ENCODE measurements around the gene FXYD6.

FXYD6 gene

DNA sequence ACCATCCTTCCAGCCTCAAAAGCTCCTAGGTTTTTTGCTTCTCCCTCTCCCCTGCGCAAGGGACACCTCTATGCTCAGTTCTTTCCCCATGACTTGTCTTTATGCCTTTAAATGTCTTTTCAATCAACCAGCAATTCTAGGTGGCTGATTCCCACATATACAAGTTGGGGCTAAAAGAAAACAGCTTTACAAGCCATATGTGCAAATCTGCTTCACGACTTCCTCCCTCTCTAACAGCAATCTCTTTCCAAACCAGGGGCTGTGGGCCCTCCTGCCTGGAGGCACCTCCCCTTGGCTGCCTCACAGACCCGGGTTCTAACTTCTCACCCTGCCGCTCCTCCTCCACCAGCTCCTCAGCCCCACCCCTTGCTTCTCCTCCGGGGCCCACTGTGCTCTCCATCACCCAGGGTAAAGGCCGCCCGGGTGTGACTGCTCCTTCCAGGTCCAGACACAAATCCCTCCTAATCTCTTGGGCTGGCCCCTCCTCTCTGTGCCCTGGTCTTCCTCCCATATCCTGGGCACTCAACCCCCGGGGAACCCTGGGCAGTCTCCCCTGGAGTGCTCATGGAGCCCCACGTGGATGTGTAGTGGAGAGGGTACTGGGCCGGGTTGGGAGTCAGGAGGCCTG is 38.6 kb upstream of the FXYD6 start:
- no peaks in the 10 kb centered on the region for H3K27me3 Mint-ChIP-seq
- ATAC-seq = no peak
- no peaks in the 10 kb centered on the region for H3K9me3 Mint-ChIP-seq
- peaks cover 11% of the 10 kb centered on the region for H3K4me1 Mint-ChIP-seq
- no peak overlapping the region for H3K4me3 Mint-ChIP-seq
- H3K27ac Mint-ChIP-seq = no peak overlapping the region
- H3K36me3 Mint-ChIP-seq = peaks cover 9% of the 10 kb centered on the region

DNA sequence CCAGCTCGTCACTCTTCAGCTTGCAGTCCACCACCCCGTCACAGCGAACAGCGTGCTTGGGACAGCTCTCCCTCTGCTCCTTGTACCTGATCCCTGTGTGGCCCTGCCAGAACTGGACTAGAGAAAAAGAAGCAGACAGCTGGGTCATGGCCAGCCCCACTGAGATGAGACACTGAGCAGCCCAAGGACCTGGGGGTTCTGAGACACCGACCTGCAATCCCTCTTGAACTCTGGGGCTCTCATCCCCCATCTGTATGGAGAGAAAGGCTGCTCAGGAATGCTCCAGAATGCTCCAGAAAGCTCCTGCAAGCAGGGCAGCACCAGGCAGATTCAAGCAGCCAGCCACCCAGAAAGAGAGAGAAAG is 37.9 kb upstream of the FXYD6 start:
- Mint-ChIP-seq H3K27me3 (no peaks in the 10 kb centered on the region), H3K4me1 (peaks cover 4% of the 10 kb centered on the region), H3K4me3 (no peak overlapping the region), H3K27ac (no peak overlapping the region), H3K36me3 (peaks cover 9% of the 10 kb centered on the region), H3K9me3 (no peaks in the 10 kb centered on the region)
- ATAC-seq = no peak

DNA sequence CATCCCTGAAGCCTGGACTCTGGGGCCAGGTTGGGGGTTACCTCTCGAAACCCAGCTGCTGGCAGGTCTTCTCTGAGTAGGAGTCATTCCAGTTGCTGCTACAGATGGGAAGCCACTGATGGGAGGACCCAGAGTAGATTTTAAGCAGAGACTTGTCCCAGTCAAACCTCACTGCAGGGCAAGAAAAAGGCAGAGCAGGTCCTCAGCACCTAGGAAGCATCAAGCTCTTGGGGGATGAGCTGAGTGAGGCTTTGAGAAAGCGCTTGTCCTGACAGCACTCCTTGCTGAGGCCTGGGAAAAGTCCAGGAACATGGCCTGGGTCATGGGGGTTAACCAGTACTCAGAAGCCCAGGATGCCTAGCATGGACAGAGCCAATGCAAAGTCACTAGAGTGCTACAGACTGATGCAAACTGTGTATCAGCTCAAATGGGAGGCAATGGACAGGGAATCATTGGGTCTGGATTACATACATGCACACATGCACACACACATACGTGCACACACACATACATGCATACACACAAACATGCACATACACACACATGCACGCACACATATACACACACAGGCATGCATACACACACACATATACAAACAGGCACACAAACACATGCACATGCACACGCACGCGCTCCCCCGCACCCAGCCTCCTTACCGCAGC is 37.4 kb upstream of the FXYD6 start:
- Mint-ChIP-seq H3K4me1 (no peaks in the 10 kb centered on the region), H3K27ac (no peak overlapping the region), H3K36me3 (peaks cover 9% of the 10 kb centered on the region), H3K27me3 (no peaks in the 10 kb centered on the region), H3K4me3 (no peak overlapping the region), H3K9me3 (no peaks in the 10 kb centered on the region)
- no peak for ATAC-seq

DNA sequence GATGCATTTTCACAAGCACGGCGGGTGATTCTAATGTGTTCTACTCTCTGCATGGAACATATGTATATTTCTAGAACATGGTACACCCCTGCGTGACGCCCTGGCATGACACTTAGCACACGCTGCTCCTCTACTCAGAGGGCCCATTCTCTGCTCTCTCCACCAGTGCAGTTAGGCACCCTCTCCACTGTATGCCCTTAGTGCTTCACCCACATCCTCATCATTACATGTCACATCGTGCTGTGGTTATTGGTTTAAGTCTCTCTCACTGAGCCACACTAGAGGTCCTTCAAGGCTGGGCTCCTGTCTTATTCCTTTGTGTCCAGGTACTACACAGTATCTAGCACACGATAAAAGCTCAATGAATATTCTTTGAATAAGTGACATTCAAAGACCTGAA is 36.0 kb upstream of the FXYD6 start:
- H3K27me3 Mint-ChIP-seq = no peaks in the 10 kb centered on the region
- H3K36me3 Mint-ChIP-seq = peaks cover 9% of the 10 kb centered on the region
- ATAC-seq = no peak
- no peaks in the 10 kb centered on the region for H3K9me3 Mint-ChIP-seq
- H3K4me1 Mint-ChIP-seq = peaks cover 7% of the 10 kb centered on the region
- H3K4me3 Mint-ChIP-seq = no peak overlapping the region
- H3K27ac Mint-ChIP-seq = no peak overlapping the region

DNA sequence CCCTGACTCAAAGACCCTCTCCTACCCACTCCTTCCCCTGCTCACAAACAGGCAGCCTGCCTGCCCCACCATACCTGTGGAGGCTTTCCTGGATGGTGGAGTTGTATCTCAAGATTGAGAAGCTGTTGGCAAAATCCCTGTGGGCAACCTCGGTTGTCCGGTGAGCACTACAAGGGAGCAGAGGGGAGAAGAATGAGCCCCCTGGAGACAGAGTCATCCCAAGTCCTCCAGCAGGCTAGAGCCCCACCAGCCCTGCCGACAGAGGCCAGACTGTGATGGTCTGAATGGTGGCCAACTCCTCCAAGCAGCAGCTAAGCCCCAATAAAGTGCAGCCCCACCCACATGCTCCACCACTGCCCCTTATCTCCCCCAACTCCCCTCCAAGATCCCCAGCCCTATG is 35.2 kb upstream of the FXYD6 start:
- peaks cover 9% of the 10 kb centered on the region for H3K36me3 Mint-ChIP-seq
- H3K27ac Mint-ChIP-seq = no peak overlapping the region
- no peaks in the 10 kb centered on the region for H3K27me3 Mint-ChIP-seq
- peaks cover 12% of the 10 kb centered on the region for H3K4me1 Mint-ChIP-seq
- H3K9me3 Mint-ChIP-seq = no peaks in the 10 kb centered on the region
- H3K4me3 Mint-ChIP-seq = no peak overlapping the region
- no peak for ATAC-seq

DNA sequence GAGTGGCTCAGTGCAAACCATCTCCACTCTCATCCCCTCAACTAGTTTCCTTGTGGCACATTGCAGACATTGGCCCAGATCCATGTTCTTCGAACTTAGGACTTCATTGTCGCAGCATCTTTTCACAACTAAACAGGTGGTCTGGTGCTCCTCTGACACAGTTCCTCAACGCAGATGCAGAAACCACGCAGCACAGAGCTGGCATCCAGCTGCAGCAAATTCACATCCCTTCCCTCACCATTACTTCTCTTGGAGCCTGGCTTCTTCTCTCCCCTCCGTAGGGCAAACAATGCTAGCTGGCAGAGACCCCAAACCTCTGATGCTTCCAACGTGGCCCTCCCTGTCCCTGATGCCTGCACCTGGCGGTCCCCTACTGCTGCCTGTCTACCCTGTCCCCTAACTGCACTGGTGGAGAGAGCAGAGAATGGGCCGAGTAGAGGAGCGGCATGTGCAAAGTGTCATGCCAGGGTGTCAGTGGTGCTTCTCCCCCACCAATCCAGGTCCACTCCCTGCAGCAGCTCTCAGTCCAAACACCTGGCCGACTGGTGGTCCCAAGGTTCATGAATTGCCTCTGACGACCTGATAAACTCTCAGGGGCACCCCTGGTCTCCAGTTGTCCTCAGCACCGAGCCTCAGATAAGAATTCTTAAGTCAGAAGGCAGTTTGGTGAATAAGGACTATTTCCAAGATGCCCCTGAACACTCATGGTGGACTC is 34.6 kb upstream of the FXYD6 start:
- Mint-ChIP-seq H3K27ac (no peak overlapping the region), H3K4me1 (peaks cover 12% of the 10 kb centered on the region), H3K9me3 (no peaks in the 10 kb centered on the region), H3K4me3 (no peak overlapping the region), H3K36me3 (peaks cover 9% of the 10 kb centered on the region), H3K27me3 (no peaks in the 10 kb centered on the region)
- no peak for ATAC-seq

DNA sequence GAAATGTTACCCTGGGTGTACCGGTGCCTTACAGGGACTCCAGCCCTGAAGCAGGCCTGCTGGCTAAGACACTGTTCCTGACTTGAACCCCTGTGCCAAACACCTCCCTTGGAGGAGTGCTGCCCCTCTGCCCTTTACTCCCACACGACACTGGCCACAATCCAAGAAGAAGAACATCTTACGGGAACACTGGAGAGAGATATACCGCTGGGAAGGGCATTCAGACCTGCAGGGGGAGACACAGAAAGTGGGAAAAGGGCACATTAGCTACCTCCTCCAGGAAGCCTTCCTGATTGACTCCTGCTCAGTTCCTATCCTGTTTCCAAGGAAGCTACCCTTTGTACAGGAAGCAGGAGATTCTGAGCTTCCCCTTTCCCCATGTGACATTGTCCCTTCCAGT is 34.1 kb upstream of the FXYD6 start:
- Mint-ChIP-seq H3K4me1 (peaks cover 12% of the 10 kb centered on the region), H3K4me3 (no peak overlapping the region), H3K27ac (no peak overlapping the region), H3K27me3 (no peaks in the 10 kb centered on the region), H3K36me3 (peaks cover 9% of the 10 kb centered on the region), H3K9me3 (no peaks in the 10 kb centered on the region)
- ATAC-seq = no peak

DNA sequence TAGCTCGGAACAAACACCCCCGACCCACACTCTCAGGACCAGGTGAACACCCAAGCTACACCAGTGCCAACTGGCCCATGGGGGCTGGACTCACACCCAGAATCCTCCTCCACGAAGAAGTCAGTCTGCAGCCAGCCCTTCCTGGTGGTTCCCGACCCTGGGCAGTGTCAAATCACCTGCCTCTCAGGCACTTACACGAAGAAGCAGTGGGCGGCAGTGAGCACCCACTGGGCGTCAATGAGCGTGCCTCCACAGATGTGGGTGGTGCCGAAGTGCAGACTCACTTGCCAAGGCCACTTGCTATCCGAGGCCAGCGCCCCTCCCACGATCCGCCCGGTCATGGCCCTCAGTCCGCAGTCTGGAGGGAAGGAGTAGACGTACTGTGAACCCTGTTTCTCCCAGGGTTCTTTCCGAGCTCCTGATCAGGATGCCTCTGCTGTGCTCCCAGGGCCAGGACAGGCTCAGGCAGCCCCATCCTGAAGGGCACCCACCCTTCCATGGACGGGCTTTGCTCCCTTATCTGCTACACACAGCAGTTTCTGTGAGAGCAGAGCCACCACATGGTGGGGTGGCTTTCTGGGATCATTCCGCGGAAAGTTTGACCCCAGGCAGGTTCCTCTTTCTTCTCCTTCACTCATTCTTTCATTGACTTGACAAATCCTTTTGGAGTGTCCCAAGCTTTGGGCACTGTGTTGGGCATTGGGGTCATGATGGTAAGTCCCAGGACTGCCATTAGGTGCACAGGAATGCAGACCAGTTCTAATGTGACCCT is 33.3 kb upstream of the FXYD6 start:
- H3K27ac Mint-ChIP-seq = no peak overlapping the region
- peaks cover 12% of the 10 kb centered on the region for H3K4me1 Mint-ChIP-seq
- no peak overlapping the region for H3K4me3 Mint-ChIP-seq
- ATAC-seq = no peak
- H3K27me3 Mint-ChIP-seq = no peaks in the 10 kb centered on the region
- no peaks in the 10 kb centered on the region for H3K9me3 Mint-ChIP-seq
- H3K36me3 Mint-ChIP-seq = peaks cover 9% of the 10 kb centered on the region

DNA sequence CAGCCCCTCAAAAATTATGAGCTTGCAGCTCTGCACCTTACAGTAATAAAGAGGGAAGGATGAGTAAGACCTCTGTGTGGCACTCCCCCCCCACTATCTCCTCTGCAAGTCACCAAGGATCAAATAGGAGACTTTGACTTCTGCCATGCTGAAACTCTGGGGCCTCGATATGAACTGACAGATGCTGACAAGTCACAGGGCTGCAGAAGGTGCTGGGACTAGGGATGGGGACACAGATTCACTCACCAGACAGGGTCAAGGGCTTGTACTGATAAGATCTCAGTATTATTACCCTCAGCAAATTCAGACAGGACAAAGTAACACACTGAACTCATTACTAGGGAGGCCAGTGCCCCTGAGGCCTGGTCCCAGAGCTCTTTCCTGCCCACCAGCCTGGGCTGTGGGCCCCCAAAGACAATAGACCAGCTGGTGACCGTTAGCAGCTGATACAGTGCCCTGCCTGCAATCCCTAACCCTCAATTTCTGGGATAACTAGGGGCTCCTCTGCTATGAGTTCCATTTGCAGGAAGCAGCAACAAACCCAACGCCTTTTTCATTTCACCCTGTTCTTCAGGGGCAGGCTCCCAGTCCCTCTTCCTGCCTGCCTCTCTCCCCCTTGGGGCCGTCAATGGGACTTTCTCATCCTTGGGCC is 32.6 kb upstream of the FXYD6 start:
- H3K27ac Mint-ChIP-seq = no peak overlapping the region
- no peaks in the 10 kb centered on the region for H3K27me3 Mint-ChIP-seq
- peaks cover 9% of the 10 kb centered on the region for H3K36me3 Mint-ChIP-seq
- ATAC-seq = no peak
- no peak overlapping the region for H3K4me3 Mint-ChIP-seq
- no peaks in the 10 kb centered on the region for H3K9me3 Mint-ChIP-seq
- peaks cover 12% of the 10 kb centered on the region for H3K4me1 Mint-ChIP-seq

DNA sequence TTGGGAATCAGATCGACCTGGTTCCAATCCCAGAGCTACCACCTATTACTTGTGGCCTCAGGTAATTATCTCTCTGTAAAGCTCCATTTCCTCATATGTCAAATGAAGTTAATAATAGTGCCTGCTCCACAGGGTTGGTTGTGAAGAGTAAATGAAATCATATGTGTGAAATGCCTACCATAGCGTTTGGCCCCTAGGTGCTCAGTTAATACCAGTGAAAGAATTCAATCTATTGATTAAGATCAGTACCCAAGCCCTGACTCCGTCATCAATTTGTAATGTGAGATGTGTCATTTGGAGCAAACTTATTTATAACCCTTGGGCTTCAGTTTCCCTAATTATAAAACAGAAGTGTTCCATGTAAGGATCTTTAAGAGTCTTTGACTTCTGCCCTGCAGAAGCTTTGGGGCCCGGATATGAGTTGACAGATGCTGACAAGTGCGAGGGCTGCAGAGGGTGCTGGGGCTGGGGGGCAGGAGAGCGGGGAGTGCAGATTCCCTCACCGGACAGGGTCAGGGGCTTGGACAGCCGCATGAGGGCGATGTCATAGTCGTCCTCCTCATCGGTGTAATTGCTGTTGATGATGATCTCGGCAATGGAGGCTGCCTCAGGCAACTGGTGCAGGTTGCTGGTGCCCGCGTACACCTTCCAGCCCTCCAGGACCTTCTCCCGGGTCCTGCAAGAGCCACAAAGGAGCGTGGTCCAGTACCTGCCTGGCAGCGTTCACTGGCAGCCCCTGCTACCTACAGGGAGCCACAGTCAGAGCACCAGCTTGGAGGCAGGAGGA is 31.8 kb upstream of the FXYD6 start:
- Mint-ChIP-seq H3K4me3 (no peak overlapping the region), H3K27me3 (no peaks in the 10 kb centered on the region), H3K9me3 (no peaks in the 10 kb centered on the region), H3K4me1 (peaks cover 12% of the 10 kb centered on the region), H3K36me3 (peaks cover 9% of the 10 kb centered on the region), H3K27ac (peak overlapping the region; percentile 70)
- no peak for ATAC-seq

DNA sequence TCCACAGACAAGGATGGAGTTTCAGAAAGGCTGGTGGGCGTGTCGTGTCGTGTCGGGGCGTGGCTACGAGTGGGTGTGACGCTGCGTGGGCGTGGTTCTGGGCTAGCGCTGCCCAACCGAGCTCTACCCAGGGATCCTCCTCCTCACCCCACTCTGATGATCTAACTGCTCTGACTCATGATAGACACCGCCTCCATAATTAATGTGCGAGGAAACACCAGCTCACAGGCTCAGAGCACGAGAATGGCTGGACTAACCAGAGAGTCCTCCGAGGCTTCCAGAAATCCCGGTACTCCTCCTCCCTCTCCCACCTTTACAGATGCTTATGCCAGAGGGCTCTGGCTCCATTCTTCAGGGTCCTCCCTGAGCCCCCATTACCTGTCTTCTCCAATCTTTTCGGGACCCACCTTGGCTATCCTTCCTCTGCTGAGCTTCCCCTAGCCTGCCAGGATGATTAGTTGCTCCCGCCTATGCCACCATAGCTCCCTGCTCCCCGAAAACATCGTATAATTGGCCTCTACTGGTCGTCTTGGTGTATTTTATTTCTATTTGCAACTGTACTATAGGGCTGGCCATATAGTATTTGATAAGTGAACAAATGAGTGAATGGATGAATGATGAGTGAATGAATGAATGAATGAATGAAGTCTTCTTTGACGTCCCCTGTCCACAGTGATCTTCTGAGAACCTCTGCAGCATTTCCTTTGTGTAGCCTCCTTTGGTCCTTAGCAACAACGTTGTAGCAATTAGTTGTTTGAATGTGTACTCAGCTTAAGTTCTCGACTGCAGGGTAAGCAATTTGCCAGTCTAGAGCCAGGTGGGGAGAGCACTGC is 31.0 kb upstream of the FXYD6 start:
- no peak overlapping the region for H3K4me3 Mint-ChIP-seq

DNA sequence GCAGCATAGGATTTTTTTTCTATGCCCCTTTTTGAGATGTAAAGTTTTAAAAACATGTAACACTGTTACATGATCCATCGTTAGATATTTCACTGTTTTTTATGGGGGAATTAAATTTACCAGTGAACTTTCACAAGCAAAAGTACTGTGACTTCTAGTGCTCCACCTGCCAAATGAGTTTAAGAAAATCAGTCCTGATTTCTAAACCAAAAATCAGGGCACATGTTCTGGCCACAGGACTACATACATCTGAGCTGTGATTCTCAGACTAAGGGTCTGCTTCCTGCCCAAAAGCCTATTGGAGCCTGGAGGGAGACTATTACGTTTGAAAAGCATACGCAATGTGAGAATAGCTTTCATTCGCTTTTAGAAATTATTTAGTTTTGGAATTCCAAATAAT is 30.3 kb upstream of the FXYD6 start:
- Mint-ChIP-seq H3K27me3 (no peaks in the 10 kb centered on the region), H3K36me3 (peaks cover 9% of the 10 kb centered on the region), H3K4me3 (no peak overlapping the region), H3K27ac (no peak overlapping the region), H3K4me1 (peaks cover 12% of the 10 kb centered on the region), H3K9me3 (no peaks in the 10 kb centered on the region)
- no peak for ATAC-seq

More for the DNA sequence above, 31.0 kb upstream of the FXYD6 start:
- no peaks in the 10 kb centered on the region for H3K9me3 Mint-ChIP-seq
- peaks cover 9% of the 10 kb centered on the region for H3K36me3 Mint-ChIP-seq
- peak overlapping the region; percentile 70 for H3K27ac Mint-ChIP-seq
- H3K4me1 Mint-ChIP-seq = peaks cover 12% of the 10 kb centered on the region
- peak; percentile 77 for ATAC-seq
- no peaks in the 10 kb centered on the region for H3K27me3 Mint-ChIP-seq

DNA sequence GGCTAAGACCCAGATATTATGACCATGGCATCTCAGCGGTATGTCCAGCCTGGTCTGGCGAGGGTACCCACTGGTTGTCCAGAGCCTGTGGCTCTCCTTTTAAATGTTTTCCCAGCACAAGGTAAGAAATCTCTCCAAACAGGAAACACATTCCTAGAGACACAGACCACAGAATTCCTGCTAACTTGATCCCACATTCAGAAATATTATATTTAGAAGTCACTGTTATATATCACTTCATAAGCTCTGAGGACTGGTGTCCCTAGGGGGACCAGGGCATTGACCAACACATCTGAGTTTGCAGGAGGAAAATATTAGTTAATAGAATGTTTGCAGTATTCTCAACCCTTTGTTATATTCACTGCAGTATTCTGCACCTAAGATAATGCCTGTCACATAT is 29.7 kb upstream of the FXYD6 start:
- H3K9me3 Mint-ChIP-seq = no peaks in the 10 kb centered on the region
- H3K4me3 Mint-ChIP-seq = no peak overlapping the region
- no peaks in the 10 kb centered on the region for H3K27me3 Mint-ChIP-seq
- ATAC-seq = no peak
- peaks cover 12% of the 10 kb centered on the region for H3K4me1 Mint-ChIP-seq
- peaks cover 4% of the 10 kb centered on the region for H3K36me3 Mint-ChIP-seq
- no peak overlapping the region for H3K27ac Mint-ChIP-seq

DNA sequence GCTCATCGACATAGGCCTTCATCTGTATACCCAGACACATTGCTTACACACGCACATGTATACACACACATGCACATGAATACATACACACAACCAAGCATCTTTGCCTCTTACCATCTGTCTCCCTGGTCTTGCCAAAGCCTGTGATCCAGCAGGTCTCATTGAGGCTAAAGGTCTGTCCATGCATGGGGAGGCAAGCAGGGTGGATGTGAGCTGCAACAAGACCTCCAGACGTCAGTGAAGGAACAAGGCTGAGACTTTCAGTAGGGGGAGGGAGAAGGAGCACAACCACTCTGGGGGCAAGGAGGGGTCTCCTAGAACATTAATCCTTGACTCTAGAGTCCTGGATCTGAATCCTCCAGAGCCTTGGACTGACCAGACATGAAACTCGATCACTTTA is 29.1 kb upstream of the FXYD6 start:
- Mint-ChIP-seq H3K9me3 (no peaks in the 10 kb centered on the region), H3K36me3 (no peaks in the 10 kb centered on the region), H3K4me3 (no peak overlapping the region), H3K4me1 (peaks cover 16% of the 10 kb centered on the region), H3K27me3 (no peaks in the 10 kb centered on the region), H3K27ac (no peak overlapping the region)
- no peak for ATAC-seq
